ENCODE measurements around the gene SIGLEC6. TPM values are rescaled to one million over a fixed set of nuclear protein-coding genes. Genes with fewer than 3 reads are reported as not detected.

SIGLEC6 gene
- total and polyA plus RNA-seq, 3 donors from 2014 or later, result 0.29 to 1.1 (median 0.55) TPM

- intact Hi-C loops (cut with DNase I; ENCODE audit: low total_unique reads), result no loop called here
- no peaks in the 10 kb centered on the region for H3K36me3 ChIP-seq (ENCODE audit: low read depth, missing control alignments)
- H3K27me3 ChIP-seq, result no peaks in the 10 kb centered on the region
- DNase-seq, result no peak
- no peak overlapping the region for H3K4me3 ChIP-seq
- no peaks in the 10 kb centered on the region for H3K4me1 ChIP-seq
- no peak overlapping the region for H3K27ac ChIP-seq
- H3K9me3 ChIP-seq, result no peaks in the 10 kb centered on the region
- TF ChIP-seq CTCF (IDR thresholded peaks at IDR 0.05) (no peak), POLR2A (IDR thresholded peaks at IDR 0.05) (no peak)
- 76 to 84% methylated on average over 4 to 5 of the region's 5 CpGs for WGBS, 2 donors
Observed at GRCh38 chr19:51542699-51543098, 11.2 kb upstream of the SIGLEC6 start.

GRCh38 chr19:51541458-51542357, 10.2 kb upstream of the SIGLEC6 start:
- no peaks in the 10 kb centered on the region for H3K9me3 ChIP-seq
- H3K27me3 ChIP-seq, result no peaks in the 10 kb centered on the region
- TF ChIP-seq POLR2A (IDR thresholded peaks at IDR 0.05) (no peak), CTCF (IDR thresholded peaks at IDR 0.05) (no peak)
- H3K36me3 ChIP-seq (ENCODE audit: low read depth, missing control alignments), result no peaks in the 10 kb centered on the region
- DNase-seq, result no peak
- no peak overlapping the region for H3K27ac ChIP-seq
- intact Hi-C loops (cut with DNase I; ENCODE audit: low total_unique reads), result no loop called here
- H3K4me1 ChIP-seq, result no peaks in the 10 kb centered on the region
- WGBS, 2 donors, result 58 to 72% methylated on average over 10 of the region's 10 CpGs
- H3K4me3 ChIP-seq, result no peak overlapping the region

GRCh38 chr19:51539821-51540366, 8.4 kb upstream of the SIGLEC6 start:
- WGBS, 2 donors, result 84 to 92% methylated on average over 4 of the region's 4 CpGs
- no peaks in the 10 kb centered on the region for H3K36me3 ChIP-seq (ENCODE audit: low read depth, missing control alignments)
- intact Hi-C loops (cut with DNase I; ENCODE audit: low total_unique reads), result no loop called here
- DNase-seq, result no peak
- H3K4me3 ChIP-seq, result no peak overlapping the region
- no peaks in the 10 kb centered on the region for H3K27me3 ChIP-seq
- TF ChIP-seq CTCF (IDR thresholded peaks at IDR 0.05) (no peak), POLR2A (IDR thresholded peaks at IDR 0.05) (no peak)
- H3K9me3 ChIP-seq, result no peaks in the 10 kb centered on the region
- no peaks in the 10 kb centered on the region for H3K4me1 ChIP-seq
- H3K27ac ChIP-seq, result no peak overlapping the region

GRCh38 chr19:51535535-51535934, 4.1 kb upstream of the SIGLEC6 start:
- no peak for TF ChIP-seq POLR2A (IDR thresholded peaks at IDR 0.05)
- TF ChIP-seq CTCF (IDR thresholded peaks at IDR 0.05), result no peak
- Histone ChIP-seq H3K36me3 (ENCODE audit: low read depth, missing control alignments) (no peaks in the 10 kb centered on the region), H3K4me3 (no peak overlapping the region), H3K9me3 (no peaks in the 10 kb centered on the region), H3K4me1 (no peaks in the 10 kb centered on the region), H3K27me3 (no peaks in the 10 kb centered on the region), H3K27ac (no peak overlapping the region)
- intact Hi-C loops (cut with DNase I; ENCODE audit: low total_unique reads), result no loop called here
- no peak for DNase-seq
- 83 to 86% methylated on average over 1 of the region's 1 CpG for WGBS, 2 donors

Measured in testis (tissue), 3 donors.